A673 (cell line): ENCODE data around the gene PTPRR.

ENCODE experiments used
- EZH2 ChIP-seq: fragments of 200-600 bp; sonication (generic); IDR thresholded peaks from 2 replicates; pipeline ENCODE4 v1.6.1; 2017; ENCODE audit warnings: borderline replicate concordance, low read depth, mild to moderate bottlenecking, mixed read lengths, antibody characterized with exemption, low read length; ENCODE audit not compliant: poor library complexity, severe bottlenecking
- TF ChIP-seq, protein P1 (sequence below): fragments of 300-800, 200-600 bp; sonication (generic); conservative IDR thresholded peaks from 2 replicates; pipeline ENCODE4 v1.5.1; 2017; ENCODE audit warnings: low read depth, mild to moderate bottlenecking, antibody characterized with exemption, low read length, moderate library complexity, mixed read lengths

DNA sequence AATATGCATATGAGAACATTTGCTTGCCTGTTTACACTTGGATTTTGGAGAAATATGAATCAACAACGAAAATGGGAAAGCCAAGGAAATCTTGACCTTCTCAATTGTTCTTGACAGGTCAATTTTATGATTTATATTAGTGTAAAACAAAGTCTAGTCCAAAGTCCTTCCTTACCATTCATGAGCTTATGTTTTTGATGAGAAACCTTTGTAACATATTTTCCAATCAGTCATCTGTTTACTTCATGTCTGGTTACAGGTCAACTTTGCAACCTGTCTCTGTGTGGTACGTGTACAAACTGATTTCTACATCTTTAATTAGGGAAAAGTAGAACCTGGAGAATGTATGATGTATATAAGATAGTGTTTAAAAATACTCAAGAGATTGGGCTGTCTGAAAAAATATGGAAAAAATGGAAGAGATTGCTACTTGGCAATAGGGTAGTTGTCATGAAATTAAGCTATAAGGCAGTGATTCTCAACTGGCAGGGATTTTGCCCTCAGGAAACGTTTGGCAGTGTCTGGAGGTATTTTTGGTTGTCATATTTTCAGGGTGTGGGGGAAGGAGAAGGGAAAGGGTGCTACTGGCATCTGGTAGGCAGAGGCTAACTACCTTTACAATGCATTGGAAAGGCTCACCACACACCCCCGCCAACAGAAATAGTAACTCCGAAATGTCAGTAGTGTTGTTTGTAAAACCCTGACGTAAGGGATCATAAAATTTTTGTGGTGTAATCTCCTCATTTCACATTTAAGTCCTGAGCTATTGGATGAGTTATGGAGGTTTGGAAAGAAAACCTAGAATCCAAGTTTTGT is 172.9 kb downstream of the PTPRR start:
- TF ChIP-seq, protein P1, sequence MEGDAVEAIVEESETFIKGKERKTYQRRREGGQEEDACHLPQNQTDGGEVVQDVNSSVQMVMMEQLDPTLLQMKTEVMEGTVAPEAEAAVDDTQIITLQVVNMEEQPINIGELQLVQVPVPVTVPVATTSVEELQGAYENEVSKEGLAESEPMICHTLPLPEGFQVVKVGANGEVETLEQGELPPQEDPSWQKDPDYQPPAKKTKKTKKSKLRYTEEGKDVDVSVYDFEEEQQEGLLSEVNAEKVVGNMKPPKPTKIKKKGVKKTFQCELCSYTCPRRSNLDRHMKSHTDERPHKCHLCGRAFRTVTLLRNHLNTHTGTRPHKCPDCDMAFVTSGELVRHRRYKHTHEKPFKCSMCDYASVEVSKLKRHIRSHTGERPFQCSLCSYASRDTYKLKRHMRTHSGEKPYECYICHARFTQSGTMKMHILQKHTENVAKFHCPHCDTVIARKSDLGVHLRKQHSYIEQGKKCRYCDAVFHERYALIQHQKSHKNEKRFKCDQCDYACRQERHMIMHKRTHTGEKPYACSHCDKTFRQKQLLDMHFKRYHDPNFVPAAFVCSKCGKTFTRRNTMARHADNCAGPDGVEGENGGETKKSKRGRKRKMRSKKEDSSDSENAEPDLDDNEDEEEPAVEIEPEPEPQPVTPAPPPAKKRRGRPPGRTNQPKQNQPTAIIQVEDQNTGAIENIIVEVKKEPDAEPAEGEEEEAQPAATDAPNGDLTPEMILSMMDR = no peak
- TF ChIP-seq EZH2 = no peak
